Astrocyte (in vitro differentiated cells and primary cell): ENCODE measurements around the gene SLC26A6.

Source experiments
- EZH2 ChIP-seq: IDR thresholded peaks from 2 replicates; pipeline ENCODE4 v1.6.1; 2012; ENCODE audit warnings: mild to moderate bottlenecking, low read length, inconsistent platforms; ENCODE audit not compliant: insufficient read depth
- TF ChIP-seq, protein P1 (sequence below): IDR thresholded peaks from 2 replicates; pipeline ENCODE4 v1.5.1; 2011; ENCODE audit warnings: low read depth, mild to moderate bottlenecking, inconsistent platforms, low read length, moderate library complexity; ENCODE audit not compliant: insufficient read depth

DNA sequence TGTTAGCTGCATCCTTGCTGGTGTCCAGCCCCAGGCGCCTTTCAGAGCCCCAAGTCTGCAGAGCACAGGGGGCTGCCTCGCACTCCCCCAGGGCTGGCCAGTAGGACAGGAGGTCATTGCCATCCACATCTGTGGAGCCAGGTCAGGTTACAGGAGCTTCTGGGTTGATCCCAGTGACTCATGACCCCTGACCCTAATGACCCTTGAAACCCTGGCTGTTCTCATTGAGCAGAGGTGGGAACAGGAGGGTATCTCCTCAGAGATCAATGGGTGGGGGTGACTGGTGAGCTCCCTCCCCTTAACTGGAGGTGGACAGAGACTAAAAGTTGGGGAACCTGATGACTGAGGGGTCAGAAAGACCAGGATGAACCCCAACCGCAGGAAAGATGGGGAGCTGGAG lies 6.1 kb upstream of the SLC26A6 start:
- no peak for TF ChIP-seq EZH2
- TF ChIP-seq, protein P1, sequence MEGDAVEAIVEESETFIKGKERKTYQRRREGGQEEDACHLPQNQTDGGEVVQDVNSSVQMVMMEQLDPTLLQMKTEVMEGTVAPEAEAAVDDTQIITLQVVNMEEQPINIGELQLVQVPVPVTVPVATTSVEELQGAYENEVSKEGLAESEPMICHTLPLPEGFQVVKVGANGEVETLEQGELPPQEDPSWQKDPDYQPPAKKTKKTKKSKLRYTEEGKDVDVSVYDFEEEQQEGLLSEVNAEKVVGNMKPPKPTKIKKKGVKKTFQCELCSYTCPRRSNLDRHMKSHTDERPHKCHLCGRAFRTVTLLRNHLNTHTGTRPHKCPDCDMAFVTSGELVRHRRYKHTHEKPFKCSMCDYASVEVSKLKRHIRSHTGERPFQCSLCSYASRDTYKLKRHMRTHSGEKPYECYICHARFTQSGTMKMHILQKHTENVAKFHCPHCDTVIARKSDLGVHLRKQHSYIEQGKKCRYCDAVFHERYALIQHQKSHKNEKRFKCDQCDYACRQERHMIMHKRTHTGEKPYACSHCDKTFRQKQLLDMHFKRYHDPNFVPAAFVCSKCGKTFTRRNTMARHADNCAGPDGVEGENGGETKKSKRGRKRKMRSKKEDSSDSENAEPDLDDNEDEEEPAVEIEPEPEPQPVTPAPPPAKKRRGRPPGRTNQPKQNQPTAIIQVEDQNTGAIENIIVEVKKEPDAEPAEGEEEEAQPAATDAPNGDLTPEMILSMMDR = no peak
